Measurements from ENCODE around the gene DIO3. TPM values are rescaled to one million over a fixed set of nuclear protein-coding genes. Genes with fewer than 3 reads are reported as not detected.

DIO3 gene
- polyA plus RNA-seq, 1 donor from 2014 or later = 49.2 TPM

GRCh38 chr14:101521978-101522377 lies 39.3 kb upstream of the DIO3 start:
- TF ChIP-seq POLR2AphosphoS5 (IDR thresholded peaks at IDR 0.05) (no peak), REST (IDR thresholded peaks at IDR 0.05; ENCODE audit: borderline replicate concordance) (no peak), TAF1 (IDR thresholded peaks at IDR 0.05; ENCODE audit: low read depth) (no peak), EP300 (conservative IDR thresholded peaks at IDR 0.05; ENCODE audit: poor library complexity, severe bottlenecking) (no peak), CTCF (IDR thresholded peaks at IDR 0.05; ENCODE audit: poor library complexity, severe bottlenecking) (no peak)
- Histone ChIP-seq H3K9me2 (ENCODE audit: insufficient read depth, low read length) (no peaks in the 10 kb centered on the region), H3K79me2 (replicated peaks; ENCODE audit: insufficient read depth, low read length) (no peaks in the 10 kb centered on the region), H3K9ac (ENCODE audit: low read length) (no peak overlapping the region), H3K4me3 (ENCODE audit: low read length) (no peak overlapping the region), H3K36me3 (ENCODE audit: insufficient read depth, low read length) (no peaks in the 10 kb centered on the region), H3K27me3 (ENCODE audit: insufficient read depth, low read depth, low read length) (no peaks in the 10 kb centered on the region), H3K27ac (ENCODE audit: low read length) (no peak overlapping the region), H3F3A (ENCODE audit: insufficient read depth, low read length, poor library complexity, severe bottlenecking) (no peaks in the 10 kb centered on the region), H3K4me2 (ENCODE audit: low read length) (no peak overlapping the region), H4K20me1 (ENCODE audit: insufficient read depth) (no peaks in the 10 kb centered on the region), H3K9me3 (ENCODE audit: low read length) (no peaks in the 10 kb centered on the region), H2AFZ (ENCODE audit: low read depth, low read length) (no peak overlapping the region)

- Histone ChIP-seq H3K79me2 (replicated peaks; ENCODE audit: insufficient read depth, low read length) (no peaks in the 10 kb centered on the region), H3F3A (ENCODE audit: insufficient read depth, low read length, poor library complexity, severe bottlenecking) (no peaks in the 10 kb centered on the region), H3K9ac (ENCODE audit: low read length) (no peak overlapping the region), H3K36me3 (ENCODE audit: insufficient read depth, low read length) (no peaks in the 10 kb centered on the region), H4K20me1 (ENCODE audit: insufficient read depth) (no peaks in the 10 kb centered on the region), H3K27me3 (ENCODE audit: insufficient read depth, low read depth, low read length) (no peaks in the 10 kb centered on the region), H3K9me3 (ENCODE audit: low read length) (no peaks in the 10 kb centered on the region), H3K4me2 (ENCODE audit: low read length) (no peak overlapping the region), H3K4me3 (ENCODE audit: low read length) (no peak overlapping the region), H3K9me2 (ENCODE audit: insufficient read depth, low read length) (no peaks in the 10 kb centered on the region), H2AFZ (ENCODE audit: low read depth, low read length) (no peak overlapping the region), H3K27ac (ENCODE audit: low read length) (no peak overlapping the region)
- TF ChIP-seq REST (IDR thresholded peaks at IDR 0.05; ENCODE audit: borderline replicate concordance) = no peak
- TF ChIP-seq EZH2 (IDR thresholded peaks at IDR 0.05; ENCODE audit: borderline replicate concordance, insufficient read depth, low read length, poor library complexity, severe bottlenecking) = no peak
- no peak for TF ChIP-seq RAD21 (conservative IDR thresholded peaks at IDR 0.05)
- TF ChIP-seq EP300 (conservative IDR thresholded peaks at IDR 0.05; ENCODE audit: poor library complexity, severe bottlenecking) = no peak
- no peak for TF ChIP-seq MXI1 (conservative IDR thresholded peaks at IDR 0.05; ENCODE audit: poor library complexity, severe bottlenecking)
- TF ChIP-seq CTCF (IDR thresholded peaks at IDR 0.05; ENCODE audit: poor library complexity, severe bottlenecking) = no peak
- TF ChIP-seq TAF1 (IDR thresholded peaks at IDR 0.05; ENCODE audit: low read depth) = no peak
- TF ChIP-seq SMC3 (conservative IDR thresholded peaks at IDR 0.05; ENCODE audit: poor library complexity) = no peak
- no peak for TF ChIP-seq POLR2AphosphoS5 (IDR thresholded peaks at IDR 0.05)
Observed at GRCh38 chr14:101525640-101526527, 35.4 kb upstream of the DIO3 start.

All from neural cell (in vitro differentiated cells).